Measurements from ENCODE around the gene TMEM205. TPM values are rescaled to one million over a fixed set of nuclear protein-coding genes. Genes with fewer than 3 reads are reported as not detected.

TMEM205 gene
- total and polyA plus RNA-seq, 7 donors, result 11.1 to 291 (median 131) TPM

GRCh38 chr19:11339254-11340098 is 6.6 kb downstream of the TMEM205 start, which contains the start of gene RAB3D:
Gene RAB3D, minus strand, starts transcription at chr19:11339657. Its CDS starts 2,258 bp downstream, at chr19:11337399.
- TF ChIP-seq, protein P1, sequence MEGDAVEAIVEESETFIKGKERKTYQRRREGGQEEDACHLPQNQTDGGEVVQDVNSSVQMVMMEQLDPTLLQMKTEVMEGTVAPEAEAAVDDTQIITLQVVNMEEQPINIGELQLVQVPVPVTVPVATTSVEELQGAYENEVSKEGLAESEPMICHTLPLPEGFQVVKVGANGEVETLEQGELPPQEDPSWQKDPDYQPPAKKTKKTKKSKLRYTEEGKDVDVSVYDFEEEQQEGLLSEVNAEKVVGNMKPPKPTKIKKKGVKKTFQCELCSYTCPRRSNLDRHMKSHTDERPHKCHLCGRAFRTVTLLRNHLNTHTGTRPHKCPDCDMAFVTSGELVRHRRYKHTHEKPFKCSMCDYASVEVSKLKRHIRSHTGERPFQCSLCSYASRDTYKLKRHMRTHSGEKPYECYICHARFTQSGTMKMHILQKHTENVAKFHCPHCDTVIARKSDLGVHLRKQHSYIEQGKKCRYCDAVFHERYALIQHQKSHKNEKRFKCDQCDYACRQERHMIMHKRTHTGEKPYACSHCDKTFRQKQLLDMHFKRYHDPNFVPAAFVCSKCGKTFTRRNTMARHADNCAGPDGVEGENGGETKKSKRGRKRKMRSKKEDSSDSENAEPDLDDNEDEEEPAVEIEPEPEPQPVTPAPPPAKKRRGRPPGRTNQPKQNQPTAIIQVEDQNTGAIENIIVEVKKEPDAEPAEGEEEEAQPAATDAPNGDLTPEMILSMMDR (IDR thresholded peaks at IDR 0.05), result no peak
- TF ChIP-seq EP300 (IDR thresholded peaks at IDR 0.05) (no peak), POLR2A (IDR thresholded peaks at IDR 0.05) (peak in 1 of 2 donors; percentile 75), POLR2AphosphoS5 (IDR thresholded peaks at IDR 0.05) (peak; percentile 65 to 94 (median 82))
- Histone ChIP-seq H3K27me3 (no peaks in the 10 kb centered on the region), H3K36me3 (peaks cover 0 to 46% (median 20%) of the 10 kb centered on the region in 4 donors), H3K4me1 (peaks cover 0 to 35% (median 32%) of the 10 kb centered on the region in 4 donors), H3K27ac (peak within 1 kb of the TSS; percentile 78 to 90 (median 87)), H3K4me3 (peak within 1 kb of the TSS; percentile 77 to 92 (median 82)), H3K9me3 (no peaks in the 10 kb centered on the region)
- DNase-seq, result peak; percentile 98
- WGBS, 2 donors, result 2 to 6% methylated on average over 53 of the region's 53 CpGs
- intact Hi-C loops (cut with DNase I), result loop anchor here (2.0 to 5.0 kb wide), 2 partner anchors 15 to 47 kb away; no protein-coding TSS in a partner anchor

GRCh38 chr19:11338569-11339253 is 7.4 kb downstream of the TMEM205 start:
- TF ChIP-seq, protein P1 (IDR thresholded peaks at IDR 0.05), result no peak
- no peak for TF ChIP-seq EP300 (IDR thresholded peaks at IDR 0.05)
- no peak for TF ChIP-seq POLR2A (IDR thresholded peaks at IDR 0.05)
- TF ChIP-seq POLR2AphosphoS5 (IDR thresholded peaks at IDR 0.05), result no peak
- peak overlapping the region; percentile 77 to 92 (median 82) for H3K4me3 ChIP-seq
- DNase-seq, result no peak
- H3K4me1 ChIP-seq, result peaks cover 0 to 27% (median 24%) of the 10 kb centered on the region in 4 donors
- 6 to 28% methylated on average over 21 of the region's 21 CpGs for WGBS, 2 donors
- no peaks in the 10 kb centered on the region for H3K27me3 ChIP-seq
- intact Hi-C loops (cut with DNase I), result loop anchor here (2.0 to 5.0 kb wide), 2 partner anchors 14 to 46 kb away; no protein-coding TSS in a partner anchor
- H3K27ac ChIP-seq, result peak overlapping the region; percentile 78 to 90 (median 87)
- no peaks in the 10 kb centered on the region for H3K9me3 ChIP-seq
- peaks cover 0 to 54% (median 24%) of the 10 kb centered on the region in 4 donors for H3K36me3 ChIP-seq

- TF ChIP-seq, protein P1 (IDR thresholded peaks at IDR 0.05), result no peak
- TF ChIP-seq POLR2A (IDR thresholded peaks at IDR 0.05), result no peak
- TF ChIP-seq EP300 (IDR thresholded peaks at IDR 0.05), result no peak
- TF ChIP-seq POLR2AphosphoS5 (IDR thresholded peaks at IDR 0.05), result no peak
- Histone ChIP-seq H3K4me3 (no peak overlapping the region), H3K27ac (peak overlapping the region; percentile 78 to 90 (median 87)), H3K9me3 (no peaks in the 10 kb centered on the region), H3K27me3 (no peaks in the 10 kb centered on the region), H3K4me1 (peaks cover 0 to 23% (median 20%) of the 10 kb centered on the region in 4 donors), H3K36me3 (peaks cover 0 to 60% (median 27%) of the 10 kb centered on the region in 4 donors)
- DNase-seq, result no peak
- 22 to 65% methylated on average over 7 of the region's 7 CpGs for WGBS, 2 donors
- intact Hi-C loops (cut with DNase I), result loop anchor here (2.0 to 5.0 kb wide), 2 partner anchors 13 to 46 kb away; no protein-coding TSS in a partner anchor
Observed at GRCh38 chr19:11338121-11338520, 7.9 kb downstream of the TMEM205 start.

- H3K27me3 ChIP-seq, result no peaks in the 10 kb centered on the region
- no peaks in the 10 kb centered on the region for H3K9me3 ChIP-seq
- no peak overlapping the region for H3K4me3 ChIP-seq
- no peak for TF ChIP-seq EP300 (IDR thresholded peaks at IDR 0.05)
- no peak for TF ChIP-seq POLR2AphosphoS5 (IDR thresholded peaks at IDR 0.05)
- TF ChIP-seq, protein P1 (IDR thresholded peaks at IDR 0.05), result no peak
- no peak for TF ChIP-seq POLR2A (IDR thresholded peaks at IDR 0.05)
- H3K4me1 ChIP-seq, result peaks cover 0 to 23% (median 20%) of the 10 kb centered on the region in 4 donors
- peaks cover 0 to 62% (median 28%) of the 10 kb centered on the region in 4 donors for H3K36me3 ChIP-seq
- intact Hi-C loops (cut with DNase I), result loop anchor here (5.0 kb wide), 1 partner anchor 45 kb away; no protein-coding TSS in a partner anchor
- no peak overlapping the region for H3K27ac ChIP-seq
- no peak for DNase-seq
- 60 to 85% methylated on average over 14 of the region's 14 CpGs for WGBS, 2 donors
Observed at GRCh38 chr19:11337080-11337479, 9.0 kb downstream of the TMEM205 start.

Measured in sigmoid colon (tissue), 7 donors.